ENCODE measurements around the gene DDX27. TPM values are rescaled to one million over a fixed set of nuclear protein-coding genes. Genes with fewer than 3 reads are reported as not detected.

Gene DDX27
- total and polyA plus RNA-seq, 2 of the 13 experiments (the other 11 are each of a cell fraction or from before 2014, with no cell fraction given): 42.6 to 72.8 TPM

DNA sequence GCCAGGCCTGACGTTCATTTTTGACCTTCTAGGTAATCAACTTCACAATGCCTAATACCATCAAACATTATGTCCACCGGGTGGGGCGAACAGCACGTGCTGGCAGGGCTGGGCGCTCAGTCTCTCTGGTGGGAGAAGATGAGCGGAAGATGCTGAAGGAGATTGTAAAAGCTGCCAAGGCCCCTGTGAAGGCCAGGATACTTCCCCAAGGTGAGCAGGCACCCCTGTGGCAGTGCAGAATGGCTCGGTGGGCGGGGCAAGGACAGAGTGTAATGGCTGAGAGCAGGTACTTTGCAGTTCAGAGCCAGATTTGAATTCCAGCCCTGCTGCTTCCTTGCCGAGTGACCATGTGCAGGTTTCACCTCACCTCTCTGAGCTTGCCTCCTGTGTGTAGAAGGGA lies 17.1 kb downstream of the DDX27 start:
- Histone ChIP-seq H4K20me1 (ENCODE audit: insufficient read depth, low read length) (no peaks in the 10 kb centered on the region), H3K4me1 (ENCODE audit: insufficient read depth, low read length) (no peaks in the 10 kb centered on the region), H3K27me3 (ENCODE audit: control insufficient read depth in 1 of 2, insufficient read depth in 2 of 2, low read length in 2 of 2) (no peaks in the 10 kb centered on the region), H3K79me2 (ENCODE audit: insufficient read depth, low read length) (no peaks in the 10 kb centered on the region), H3K27ac (ENCODE audit: extremely low read length, insufficient read depth, low read length) (no peak overlapping the region), H2AFZ (ENCODE audit: low read length) (no peak overlapping the region), H3K4me3 (replicated peaks in 1 of 3; ENCODE audit: insufficient read depth in 1 of 3, low read depth in 2 of 3, low read length in 3 of 3) (no peak overlapping the region), H3K36me3 (replicated peaks in 1 of 2; ENCODE audit: control insufficient read depth in 1 of 2, insufficient read depth in 2 of 2, low read length in 2 of 2) (peaks cover 49 to 81% of the 10 kb centered on the region in 2 experiments), H3K9ac (ENCODE audit: insufficient read depth, low read depth, low read length) (no peak overlapping the region), H3K9me3 (ENCODE audit: low read length) (no peaks in the 10 kb centered on the region), H3K4me2 (ENCODE audit: low read depth, low read length) (no peak overlapping the region)
- no peak for ATAC-seq
- no peak for DNase-seq (ENCODE audit: low spot score)
- intact Hi-C loops (cut with micrococcal nuclease; ENCODE audit: unreplicated experiment): no loop called here
- FAIRE-seq: no peak
- CTCF ChIA-PET (ENCODE audit: low intra/inter-chr PET ratio, low total read pairs): no interaction called here
- POLR2A ChIA-PET: interaction anchor here (2.3 kb wide), 2 partner anchors 10 to 17 kb away, joined by 11 read pairs; partner anchors contain the start of gene DDX27
- no TSS peak for BruUV-seq (replicated peaks)
- in situ Hi-C loops (cut with HindIII; ENCODE audit: extremely low pct_ligation_motif_present, low pct_unique_long_range_greater_than_20kb): no loop called here
- TF ChIP-seq, protein P1, sequence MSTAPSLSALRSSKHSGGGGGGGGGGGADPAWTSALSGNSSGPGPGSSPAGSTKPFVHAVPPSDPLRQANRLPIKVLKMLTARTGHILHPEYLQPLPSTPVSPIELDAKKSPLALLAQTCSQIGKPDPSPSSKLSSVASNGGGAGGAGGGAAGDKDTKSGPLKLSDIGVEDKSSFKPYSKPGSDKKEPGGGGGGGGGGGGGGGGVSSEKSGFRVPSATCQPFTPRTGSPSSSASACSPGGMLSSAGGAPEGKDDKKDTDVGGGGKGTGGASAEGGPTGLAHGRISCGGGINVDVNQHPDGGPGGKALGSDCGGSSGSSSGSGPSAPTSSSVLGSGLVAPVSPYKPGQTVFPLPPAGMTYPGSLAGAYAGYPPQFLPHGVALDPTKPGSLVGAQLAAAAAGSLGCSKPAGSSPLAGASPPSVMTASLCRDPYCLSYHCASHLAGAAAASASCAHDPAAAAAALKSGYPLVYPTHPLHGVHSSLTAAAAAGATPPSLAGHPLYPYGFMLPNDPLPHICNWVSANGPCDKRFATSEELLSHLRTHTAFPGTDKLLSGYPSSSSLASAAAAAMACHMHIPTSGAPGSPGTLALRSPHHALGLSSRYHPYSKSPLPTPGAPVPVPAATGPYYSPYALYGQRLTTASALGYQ (CRISPR knock-in tag; IDR thresholded peaks at IDR 0.05): no peak
- TF ChIP-seq, protein P2, sequence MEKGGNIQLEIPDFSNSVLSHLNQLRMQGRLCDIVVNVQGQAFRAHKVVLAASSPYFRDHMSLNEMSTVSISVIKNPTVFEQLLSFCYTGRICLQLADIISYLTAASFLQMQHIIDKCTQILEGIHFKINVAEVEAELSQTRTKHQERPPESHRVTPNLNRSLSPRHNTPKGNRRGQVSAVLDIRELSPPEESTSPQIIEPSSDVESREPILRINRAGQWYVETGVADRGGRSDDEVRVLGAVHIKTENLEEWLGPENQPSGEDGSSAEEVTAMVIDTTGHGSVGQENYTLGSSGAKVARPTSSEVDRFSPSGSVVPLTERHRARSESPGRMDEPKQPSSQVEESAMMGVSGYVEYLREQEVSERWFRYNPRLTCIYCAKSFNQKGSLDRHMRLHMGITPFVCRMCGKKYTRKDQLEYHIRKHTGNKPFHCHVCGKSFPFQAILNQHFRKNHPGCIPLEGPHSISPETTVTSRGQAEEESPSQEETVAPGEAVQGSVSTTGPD (CRISPR knock-in tag; IDR thresholded peaks at IDR 0.05): no peak
- TF ChIP-seq SRF (IDR thresholded peaks at IDR 0.05; ENCODE audit: low read depth, low read length) (no peak), POLR2A (IDR thresholded peaks at IDR 0.05; ENCODE audit: insufficient read depth in 1 of 2, low read depth in 2 of 2, low read length in 2 of 2) (no peak), KDM5A (IDR thresholded peaks at IDR 0.05; ENCODE audit: borderline replicate concordance, low read length) (no peak), HNF4G (IDR thresholded peaks at IDR 0.05; ENCODE audit: borderline replicate concordance, low read depth, low read length) (no peak), HNF4G (CRISPR knock-in tag; IDR thresholded peaks at IDR 0.05; ENCODE audit: borderline replicate concordance, low read depth) (no peak), CENPT (CRISPR knock-in tag; IDR thresholded peaks at IDR 0.05; ENCODE audit: low read depth) (no peak), ZNF777 (CRISPR knock-in tag; IDR thresholded peaks at IDR 0.05) (no peak), PCBP1 (IDR thresholded peaks at IDR 0.05; ENCODE audit: borderline replicate concordance, low read depth, low read length) (no peak), KLF12 (CRISPR knock-in tag; IDR thresholded peaks at IDR 0.05; ENCODE audit: borderline replicate concordance) (no peak)
- TF ChIP-seq, protein P3, sequence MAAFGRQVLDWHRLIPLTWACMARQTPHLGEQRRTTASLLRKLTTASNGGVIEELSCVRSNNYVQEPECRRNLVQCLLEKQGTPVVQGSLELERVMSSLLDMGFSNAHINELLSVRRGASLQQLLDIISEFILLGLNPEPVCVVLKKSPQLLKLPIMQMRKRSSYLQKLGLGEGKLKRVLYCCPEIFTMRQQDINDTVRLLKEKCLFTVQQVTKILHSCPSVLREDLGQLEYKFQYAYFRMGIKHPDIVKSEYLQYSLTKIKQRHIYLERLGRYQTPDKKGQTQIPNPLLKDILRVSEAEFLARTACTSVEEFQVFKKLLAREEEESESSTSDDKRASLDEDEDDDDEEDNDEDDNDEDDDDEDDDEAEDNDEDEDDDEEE (CRISPR knock-in tag; IDR thresholded peaks at IDR 0.05): no peak
- TF ChIP-seq, protein P4, sequence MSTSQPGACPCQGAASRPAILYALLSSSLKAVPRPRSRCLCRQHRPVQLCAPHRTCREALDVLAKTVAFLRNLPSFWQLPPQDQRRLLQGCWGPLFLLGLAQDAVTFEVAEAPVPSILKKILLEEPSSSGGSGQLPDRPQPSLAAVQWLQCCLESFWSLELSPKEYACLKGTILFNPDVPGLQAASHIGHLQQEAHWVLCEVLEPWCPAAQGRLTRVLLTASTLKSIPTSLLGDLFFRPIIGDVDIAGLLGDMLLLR (CRISPR knock-in tag; IDR thresholded peaks at IDR 0.05): no peak
- TF ChIP-seq, protein P5, sequence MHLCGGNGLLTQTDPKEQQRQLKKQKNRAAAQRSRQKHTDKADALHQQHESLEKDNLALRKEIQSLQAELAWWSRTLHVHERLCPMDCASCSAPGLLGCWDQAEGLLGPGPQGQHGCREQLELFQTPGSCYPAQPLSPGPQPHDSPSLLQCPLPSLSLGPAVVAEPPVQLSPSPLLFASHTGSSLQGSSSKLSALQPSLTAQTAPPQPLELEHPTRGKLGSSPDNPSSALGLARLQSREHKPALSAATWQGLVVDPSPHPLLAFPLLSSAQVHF (CRISPR knock-in tag; IDR thresholded peaks at IDR 0.05): no peak
- WGBS (ENCODE audit: low lambda C conversion rate): 96% methylated on average over 9 of the region's 9 CpGs
